GM19351 (cell line): Measurements from ENCODE around the gene FHOD3.
A peak's percentile ranks its signal among the peaks of the same experiment; 100 is the strongest.

Experiments
- ATAC-seq: cut with Tn5 transposase; IDR thresholded peaks from one replicate; pipeline ENCODE4 v1.9.1; 2021; ENCODE audit warnings: mild to moderate bottlenecking, moderate library complexity; ENCODE audit not compliant: unreplicated experiment

FHOD3 gene

DNA sequence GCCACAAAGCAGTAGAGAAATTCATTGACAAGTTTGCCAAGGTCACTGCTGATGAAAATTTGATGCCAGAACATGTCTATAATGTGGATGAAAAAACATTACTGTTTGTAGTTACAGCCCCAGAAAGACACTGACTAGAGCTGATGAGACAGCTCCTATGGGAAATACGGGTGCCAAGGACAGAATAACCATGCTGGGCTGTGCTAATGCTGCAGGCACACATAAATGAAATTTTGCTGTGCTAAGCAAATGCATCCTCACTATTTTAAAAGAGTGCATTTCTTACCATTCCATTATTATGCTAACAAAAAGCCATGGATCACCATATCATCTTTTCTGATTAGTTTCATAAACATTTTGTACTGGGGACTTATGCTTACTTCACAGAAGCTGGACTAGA, 208.2 kb downstream of the FHOD3 start:
- no peak for ATAC-seq

DNA sequence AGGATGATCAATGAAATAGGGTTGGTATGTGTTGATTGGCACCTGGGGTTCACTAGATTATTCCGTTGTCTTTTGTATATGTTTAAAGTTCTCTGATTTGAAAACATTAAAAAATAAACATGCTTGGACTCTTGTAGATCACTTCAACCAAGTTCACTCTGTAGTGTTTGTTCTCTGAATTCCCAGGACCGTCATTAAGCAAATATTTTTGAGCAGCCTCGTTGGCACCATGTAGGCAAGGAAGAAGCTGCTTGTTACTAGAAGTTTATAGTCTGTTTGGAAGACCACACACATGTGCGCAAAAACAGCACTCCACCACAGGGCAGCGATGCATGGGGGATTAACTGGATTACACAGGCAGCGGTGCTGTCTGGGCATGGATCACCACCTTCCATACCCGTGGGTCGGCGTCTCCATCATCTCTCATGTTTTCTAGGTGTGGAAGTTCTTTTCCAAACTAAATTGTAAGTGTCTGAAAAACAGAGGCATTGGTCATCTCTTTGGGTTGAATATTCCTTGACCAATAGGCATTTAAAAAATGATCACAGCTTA, 212.2 kb downstream of the FHOD3 start:
- ATAC-seq: no peak

- ATAC-seq: no peak
Measured at GRCh38 chr18:36511791-36512352, 214.4 kb downstream of the FHOD3 start.

GRCh38 chr18:36513556-36513955, 216.0 kb downstream of the FHOD3 start:
- no peak for ATAC-seq

DNA sequence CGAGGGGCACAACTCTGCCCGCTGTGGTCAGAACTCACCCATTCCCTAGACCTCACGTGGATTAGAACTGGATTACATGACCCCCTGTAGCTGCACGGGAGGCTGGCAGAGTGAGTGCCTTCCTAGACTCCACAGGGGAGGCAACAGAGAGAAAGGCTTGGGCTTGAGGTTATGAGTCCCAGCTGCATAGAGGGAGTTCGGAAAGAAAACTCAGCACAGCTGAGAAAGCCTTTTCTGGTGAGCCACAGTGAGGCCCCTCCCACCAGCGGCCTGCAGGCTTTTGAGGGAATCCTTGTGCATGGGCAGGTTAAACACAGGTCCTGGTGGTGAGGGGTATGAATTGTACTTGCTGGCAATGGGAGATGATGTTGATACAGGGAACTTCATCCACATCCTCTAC, 217.3 kb downstream of the FHOD3 start:
- ATAC-seq: no peak

DNA sequence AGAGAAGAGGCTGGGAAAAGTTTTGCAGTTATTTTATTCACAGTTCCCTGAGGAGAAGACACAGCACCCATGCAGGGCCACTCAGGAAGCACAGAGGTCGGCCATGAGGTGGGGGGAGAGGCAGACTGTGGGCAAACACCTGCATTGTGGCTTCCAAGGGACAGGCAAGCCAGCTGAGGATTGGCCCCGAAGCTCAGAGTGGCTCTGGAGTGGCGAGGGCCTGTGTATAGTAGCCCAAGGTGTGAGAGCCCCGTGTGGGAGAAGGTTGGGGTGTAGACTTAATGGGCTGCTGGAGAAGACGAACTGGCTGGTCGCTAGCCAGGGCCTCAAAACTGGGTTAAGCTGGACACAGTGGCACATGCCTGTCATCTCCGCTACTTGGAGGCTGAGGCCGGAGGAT, 218.7 kb downstream of the FHOD3 start:
- no peak for ATAC-seq

DNA sequence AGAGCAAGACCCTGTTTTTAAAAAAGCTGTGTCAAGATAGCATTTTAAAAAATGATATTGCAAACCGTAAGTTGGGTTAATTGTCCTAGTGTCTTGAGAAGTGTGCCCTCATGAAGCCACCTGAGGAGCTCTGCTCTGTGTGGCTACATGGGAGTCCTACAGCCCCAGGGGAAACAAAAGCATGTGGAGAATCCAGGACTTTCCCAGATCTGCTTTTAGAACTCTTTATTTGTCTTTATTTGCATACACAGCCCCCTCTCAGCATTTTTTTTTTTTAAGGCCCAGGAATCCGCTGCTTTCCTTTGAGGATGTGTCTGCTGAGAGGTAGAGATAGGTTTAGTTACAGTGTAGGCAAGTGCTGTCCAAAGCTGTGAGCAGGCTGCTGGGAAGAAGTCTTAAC, 219.2 kb downstream of the FHOD3 start:
- ATAC-seq: no peak

- peak; percentile 11 for ATAC-seq
Measured at GRCh38 chr18:36518839-36519238, 221.3 kb downstream of the FHOD3 start.

DNA sequence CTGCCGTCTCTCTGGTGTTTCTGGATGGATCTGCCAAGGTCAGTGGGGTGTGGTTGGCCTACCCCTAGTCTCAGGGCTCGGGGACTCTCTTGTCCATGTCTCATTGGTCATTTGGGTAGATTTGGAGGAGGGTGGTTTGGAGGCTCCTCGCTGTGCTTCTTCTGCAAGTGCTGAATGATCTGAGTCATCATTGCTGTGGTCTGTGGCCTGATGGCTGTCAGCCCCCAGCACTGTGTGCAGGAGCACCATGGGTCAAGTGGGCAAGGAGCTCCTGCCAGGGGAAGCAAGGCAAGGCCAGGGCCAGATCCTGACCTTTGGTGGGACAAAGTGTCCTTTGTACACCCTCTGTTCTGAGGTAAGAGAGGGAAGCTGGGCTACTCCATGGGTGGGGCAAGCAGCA, 221.8 kb downstream of the FHOD3 start:
- peak; percentile 73 for ATAC-seq

- no peak for ATAC-seq
Measured at GRCh38 chr18:36522509-36522908, 225.0 kb downstream of the FHOD3 start.

DNA sequence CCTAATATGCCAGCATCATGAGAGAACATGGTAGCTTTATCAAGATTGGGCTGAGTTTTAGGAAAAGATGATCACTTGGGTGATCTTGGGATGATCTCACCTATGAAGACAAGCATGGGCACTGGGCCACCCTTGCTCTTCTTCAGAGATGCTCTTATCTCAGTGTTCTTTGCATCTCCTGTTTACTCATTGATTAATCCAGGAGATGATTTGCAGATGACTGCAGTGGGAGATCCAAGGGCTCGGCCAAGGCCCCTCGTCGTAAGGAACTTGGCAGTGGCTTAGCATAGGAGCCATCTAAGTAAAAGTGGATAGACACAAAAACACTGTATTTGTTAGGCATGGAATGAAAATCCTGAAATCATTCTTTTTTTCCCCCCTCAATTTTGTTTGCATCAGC, 228.4 kb downstream of the FHOD3 start:
- ATAC-seq: no peak

GRCh38 chr18:36526611-36527010, 229.1 kb downstream of the FHOD3 start:
- no peak for ATAC-seq

- ATAC-seq: no peak
Measured at GRCh38 chr18:36527051-36527450, 229.5 kb downstream of the FHOD3 start.

DNA sequence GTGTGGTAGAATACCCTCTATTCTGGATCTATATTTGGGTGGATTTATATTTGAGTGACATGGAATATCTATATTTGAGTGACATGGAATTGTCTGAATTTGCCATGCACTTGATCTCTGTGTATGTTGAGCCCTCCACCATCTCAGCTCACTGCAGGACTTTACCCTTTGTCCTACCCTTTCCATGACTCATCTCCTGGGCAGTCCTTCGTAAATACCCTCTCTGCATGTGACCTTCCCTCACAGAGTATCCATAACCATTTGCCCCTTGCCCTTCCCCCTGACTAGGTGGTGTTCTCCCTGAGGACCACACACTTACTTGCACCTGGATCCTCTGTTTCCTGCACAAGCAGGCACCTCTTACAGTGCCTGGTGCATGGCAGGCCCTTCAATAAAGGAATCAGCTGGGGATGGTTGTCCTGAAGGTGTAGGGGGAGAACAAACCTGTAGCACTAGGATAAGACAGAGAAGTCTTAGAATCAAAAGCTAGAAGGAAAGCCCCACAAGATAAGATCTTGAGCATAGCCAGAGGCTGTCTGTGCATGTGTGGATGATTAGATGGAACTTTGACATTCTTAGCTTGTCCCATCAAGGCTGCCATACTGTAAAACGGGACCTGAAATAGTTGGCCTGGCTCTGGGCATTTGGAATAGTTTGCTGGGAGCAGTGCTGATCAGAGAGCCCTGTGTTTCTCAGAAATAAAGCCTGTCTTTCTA, 230.4 kb downstream of the FHOD3 start:
- no peak for ATAC-seq

DNA sequence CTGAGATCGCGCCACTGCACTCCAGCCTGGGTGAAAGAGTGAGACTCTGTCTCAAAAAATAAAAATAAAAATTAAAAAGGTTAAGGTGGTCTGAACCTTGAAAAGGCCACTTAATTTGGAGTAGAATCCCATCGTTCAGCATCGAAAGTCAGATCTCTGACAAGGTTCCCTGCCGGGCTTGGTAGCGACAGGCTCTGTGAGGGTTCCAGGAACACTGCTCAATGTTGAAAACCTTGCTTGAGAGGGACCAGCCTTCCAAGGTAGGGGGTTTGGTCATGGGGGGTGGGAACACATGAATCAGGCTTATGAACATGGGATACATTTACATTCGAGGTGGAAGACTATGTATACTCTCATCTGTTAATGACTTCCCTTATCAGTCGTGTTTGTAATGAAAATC, 232.2 kb downstream of the FHOD3 start:
- ATAC-seq: no peak

- no peak for ATAC-seq
Measured at GRCh38 chr18:36530676-36531405, 233.3 kb downstream of the FHOD3 start.

DNA sequence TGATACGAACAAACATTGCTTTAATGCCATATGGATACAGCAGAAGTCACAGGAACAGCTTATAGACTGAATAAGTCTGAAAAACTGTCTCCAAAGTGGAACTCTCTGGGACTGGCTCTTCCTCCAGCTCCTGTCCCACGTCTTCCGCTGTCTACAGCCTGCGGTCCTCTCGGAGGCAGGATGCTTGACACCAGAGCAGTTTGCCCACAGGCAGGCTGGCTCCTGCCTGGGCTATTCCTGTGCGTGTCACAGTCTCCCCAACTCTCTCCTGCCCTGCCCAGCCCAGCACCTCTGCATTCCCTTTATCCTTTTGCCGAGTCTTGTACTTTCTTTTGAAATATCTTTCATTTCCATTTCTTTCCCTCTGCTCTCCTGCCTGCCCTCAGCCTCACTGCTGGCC, 234.1 kb downstream of the FHOD3 start:
- ATAC-seq: no peak

DNA sequence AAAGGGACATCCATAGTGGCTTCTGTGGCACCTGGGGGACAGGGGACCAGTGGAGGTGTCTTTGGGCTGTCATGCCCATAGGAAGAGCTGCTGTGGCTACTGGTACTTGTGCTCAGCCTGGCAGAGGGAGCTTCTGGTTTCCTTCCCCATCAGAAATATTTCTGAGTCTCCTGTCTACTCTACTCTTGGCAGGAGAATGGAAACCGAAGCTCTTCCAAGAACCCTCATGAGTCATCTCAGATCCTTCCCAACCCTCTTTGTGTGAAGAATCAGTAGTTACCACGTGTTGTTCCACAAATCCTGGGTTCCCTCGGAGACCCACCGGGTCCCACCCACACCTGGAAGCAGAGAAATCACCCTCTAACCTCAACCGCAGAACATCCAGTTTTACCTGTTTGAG, 234.9 kb downstream of the FHOD3 start:
- ATAC-seq: no peak

GRCh38 chr18:36532815-36533214, 235.3 kb downstream of the FHOD3 start:
- no peak for ATAC-seq

DNA sequence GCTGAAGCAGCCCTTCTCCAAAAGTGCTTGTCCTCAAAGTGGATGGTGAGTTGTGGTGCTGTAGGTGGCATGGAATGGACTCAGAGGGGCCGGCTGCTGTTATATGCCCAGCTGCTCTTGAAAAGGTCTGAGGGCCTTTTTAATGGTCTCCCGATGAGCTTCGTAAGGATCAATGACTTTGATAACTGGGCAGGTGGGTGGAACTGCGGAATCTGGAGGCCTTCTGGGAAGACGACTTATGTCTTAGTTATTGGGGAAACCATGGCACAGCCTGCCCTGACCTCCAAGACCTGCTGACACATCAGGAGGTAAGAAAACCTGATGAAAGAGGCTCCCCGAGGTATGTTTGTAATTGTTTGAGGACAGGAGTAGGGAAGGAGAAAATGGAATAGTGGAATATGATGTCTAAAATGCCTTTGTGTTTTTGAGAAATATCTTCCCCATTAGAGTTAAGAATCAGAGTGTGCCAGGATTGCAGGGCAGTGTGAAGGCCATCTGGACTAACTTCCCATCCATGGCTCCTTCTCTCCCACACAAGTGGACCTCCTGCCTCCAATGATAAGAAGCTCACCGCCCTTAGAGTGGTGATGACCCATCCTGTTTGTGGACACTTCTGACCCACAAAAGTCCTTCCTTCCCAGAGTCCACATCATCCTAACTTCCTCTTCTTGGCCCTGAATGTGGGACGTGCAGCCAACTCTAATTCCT, 236.1 kb downstream of the FHOD3 start:
- no peak for ATAC-seq

DNA sequence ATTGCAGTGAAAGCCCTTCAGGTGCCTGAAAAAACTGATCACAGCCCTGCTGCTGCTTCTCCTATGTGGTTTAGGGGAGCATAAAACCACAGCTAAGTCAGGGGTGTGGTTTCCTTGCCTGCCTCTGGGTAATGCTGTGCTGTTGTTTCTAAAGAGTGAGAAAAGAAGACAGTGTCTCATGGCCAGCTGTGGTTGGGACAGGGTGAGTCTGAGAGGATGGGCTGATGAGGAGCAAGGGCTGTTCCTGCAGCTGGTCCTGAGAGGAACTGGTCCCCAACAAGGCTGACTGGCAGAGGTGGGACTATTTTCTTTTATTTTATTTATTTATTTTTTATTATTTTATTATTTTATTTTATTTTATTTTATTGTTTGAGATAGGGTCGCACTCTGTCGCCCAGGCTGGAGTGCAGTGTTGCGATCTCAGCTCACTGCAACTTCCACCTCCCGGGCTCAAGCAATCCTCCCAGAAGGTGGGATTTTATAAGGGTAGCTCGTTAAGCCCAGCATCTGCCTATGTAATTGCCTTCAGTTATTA, 236.7 kb downstream of the FHOD3 start:
- ATAC-seq: peak; percentile 89
